Sigmoid colon (tissue), 4 donors: ENCODE data around the gene ACOT7.

ENCODE experiments used
- CTCF ChIP-seq, 4 experiments: fragments of 450-650 bp in 3 of 4; fragments of 200-600 bp in 1 of 4; IDR thresholded peaks; one replicate each; pipeline ENCODE4 v1.5.1; 2016 to 2019; ENCODE audit warnings: antibody characterized with exemption in 4 of 4, mild to moderate bottlenecking in 3 of 4, moderate library complexity in 2 of 4
- EP300 ChIP-seq, 4 donors: sonication (generic); formaldehyde crosslinking; IDR thresholded peaks; one replicate each; pipeline ENCODE4 v1.6.1; 2017; ENCODE audit warnings: antibody characterized with exemption in 4 of 4
- POLR2A ChIP-seq, 2 donors: fragments of 450-650 bp; IDR thresholded peaks; one replicate each; pipeline ENCODE4 v1.6.1; 2016; ENCODE audit warnings: antibody characterized with exemption in 2 of 2, mild to moderate bottlenecking in 2 of 2, moderate library complexity in 2 of 2
- POLR2AphosphoS5 ChIP-seq, 4 donors: sonication (generic); formaldehyde crosslinking; IDR thresholded peaks; one replicate each; pipeline ENCODE4 v1.6.1; 2017; ENCODE audit warnings: antibody characterized with exemption in 4 of 4

GRCh38 chr1:6384135-6384534 is 9.4 kb downstream of the ACOT7 start:
- TF ChIP-seq CTCF (IDR thresholded peaks at IDR 0.05) (no peak), POLR2A (IDR thresholded peaks at IDR 0.05) (no peak), POLR2AphosphoS5 (IDR thresholded peaks at IDR 0.05) (no peak), EP300 (IDR thresholded peaks at IDR 0.05) (no peak)
